HG03571 (cell line): Measurements from ENCODE around the gene ESRRB.

Experiments used
- ATAC-seq: cut with Tn5 transposase; IDR thresholded peaks from one replicate; pipeline ENCODE4 v1.9.1; 2021; ENCODE audit not compliant: unreplicated experiment

ESRRB gene

DNA sequence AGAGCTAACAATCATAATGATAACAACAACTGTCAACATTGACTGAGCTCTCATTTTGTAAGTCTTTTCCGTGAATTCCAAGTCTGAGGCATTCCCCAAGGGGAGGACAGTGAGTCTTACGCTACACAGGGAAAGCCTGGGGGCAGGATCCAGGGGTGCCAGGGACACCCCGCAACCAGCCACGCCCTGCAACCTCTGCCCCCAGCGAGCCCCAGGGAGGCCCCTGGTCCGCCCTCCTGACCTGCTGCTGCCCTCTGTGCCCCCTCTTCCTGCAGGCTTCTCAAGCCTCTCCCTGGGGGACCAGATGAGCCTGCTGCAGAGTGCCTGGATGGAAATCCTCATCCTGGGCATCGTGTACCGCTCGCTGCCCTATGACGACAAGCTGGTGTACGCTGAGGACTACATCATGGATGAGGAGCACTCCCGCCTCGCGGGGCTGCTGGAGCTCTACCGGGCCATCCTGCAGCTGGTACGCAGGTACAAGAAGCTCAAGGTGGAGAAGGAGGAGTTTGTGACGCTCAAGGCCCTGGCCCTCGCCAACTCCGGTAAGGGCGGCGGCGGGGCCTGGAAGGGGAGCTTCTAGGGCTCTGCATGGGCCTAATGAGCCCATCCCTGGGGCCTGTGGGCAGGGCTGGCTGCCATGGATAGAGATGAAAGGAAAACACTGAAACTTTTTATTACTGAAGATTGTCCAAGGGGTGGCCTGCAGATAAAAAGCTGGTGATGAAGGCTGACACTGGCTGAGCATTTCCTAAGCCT, 115.4 kb downstream of the ESRRB start:
- ATAC-seq: no peak

DNA sequence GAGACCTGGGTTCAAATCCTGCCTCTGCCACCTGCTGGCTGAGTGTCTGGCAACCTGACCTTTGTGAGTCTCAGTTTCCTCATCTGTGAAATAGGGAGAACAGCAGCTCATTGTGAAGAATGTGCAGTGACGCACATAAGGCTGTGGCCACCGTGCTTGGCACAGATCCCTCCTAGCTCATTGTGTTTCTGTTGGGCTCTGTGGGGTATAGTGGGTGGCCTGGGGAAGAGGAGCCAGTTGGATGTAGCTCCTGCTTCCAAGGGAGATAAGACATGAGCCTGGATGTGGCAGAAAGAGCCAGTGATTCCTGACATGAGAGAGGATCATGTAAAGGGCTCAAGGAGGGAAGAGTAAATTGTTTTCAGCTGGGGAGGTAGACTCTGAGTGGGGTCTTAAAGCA, 120.0 kb downstream of the ESRRB start:
- ATAC-seq: no peak

DNA sequence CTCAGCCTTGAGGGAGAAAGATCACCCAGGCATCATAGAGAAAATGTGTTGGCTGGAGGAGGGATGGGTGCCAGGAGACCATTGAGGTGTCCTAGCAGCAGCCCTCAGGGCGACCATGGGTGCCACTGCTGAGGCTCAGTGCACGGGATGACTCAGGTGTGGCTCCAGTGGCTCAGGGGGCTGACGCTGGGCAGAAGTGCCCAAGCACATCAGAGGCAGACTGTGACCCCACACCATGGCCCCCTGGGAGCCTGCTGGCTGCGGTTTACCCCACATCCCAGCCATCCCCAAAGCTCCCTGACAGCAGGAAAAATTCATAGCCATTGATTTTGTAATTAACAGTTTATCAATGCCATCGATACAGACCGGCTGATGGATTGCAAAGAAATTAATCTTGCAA, 120.7 kb downstream of the ESRRB start:
- no peak for ATAC-seq

DNA sequence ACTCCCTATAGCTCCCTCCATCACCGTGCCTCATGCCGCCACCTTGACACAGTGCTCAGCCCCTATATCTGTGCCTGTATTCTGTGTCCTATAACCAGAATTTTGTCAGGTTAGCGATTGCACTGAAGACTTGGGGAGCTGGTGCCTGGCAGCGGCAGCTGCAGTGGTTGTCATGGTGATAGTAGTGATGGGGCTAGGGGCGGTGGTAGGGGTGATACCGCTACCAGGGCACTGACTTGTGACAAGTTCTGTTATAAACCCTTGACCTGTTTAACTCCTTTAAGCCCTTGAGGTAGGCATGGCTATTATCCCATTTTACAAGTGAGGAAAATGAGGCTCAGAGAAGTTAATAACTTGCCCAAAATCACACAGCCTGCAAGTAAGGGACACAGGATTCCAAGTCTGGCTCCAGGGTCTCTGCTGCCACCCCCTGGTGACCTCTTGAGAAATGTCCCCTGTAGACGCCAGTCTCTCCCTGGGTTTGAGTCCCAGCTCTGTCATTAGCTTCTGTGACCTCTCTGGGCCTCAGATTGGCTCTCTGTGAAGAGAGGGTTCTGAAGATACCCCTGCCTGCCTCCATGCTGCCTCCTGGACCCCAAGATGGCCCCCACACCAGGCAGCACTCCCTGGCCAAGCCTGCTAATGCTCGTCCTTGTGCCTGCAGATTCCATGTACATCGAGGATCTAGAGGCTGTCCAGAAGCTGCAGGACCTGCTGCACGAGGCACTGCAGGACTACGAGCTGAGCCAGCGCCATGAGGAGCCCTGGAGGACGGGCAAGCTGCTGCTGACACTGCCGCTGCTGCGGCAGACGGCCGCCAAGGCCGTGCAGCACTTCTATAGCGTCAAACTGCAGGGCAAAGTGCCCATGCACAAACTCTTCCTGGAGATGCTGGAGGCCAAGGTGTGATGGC, 121.9 kb downstream of the ESRRB start:
- ATAC-seq: no peak

DNA sequence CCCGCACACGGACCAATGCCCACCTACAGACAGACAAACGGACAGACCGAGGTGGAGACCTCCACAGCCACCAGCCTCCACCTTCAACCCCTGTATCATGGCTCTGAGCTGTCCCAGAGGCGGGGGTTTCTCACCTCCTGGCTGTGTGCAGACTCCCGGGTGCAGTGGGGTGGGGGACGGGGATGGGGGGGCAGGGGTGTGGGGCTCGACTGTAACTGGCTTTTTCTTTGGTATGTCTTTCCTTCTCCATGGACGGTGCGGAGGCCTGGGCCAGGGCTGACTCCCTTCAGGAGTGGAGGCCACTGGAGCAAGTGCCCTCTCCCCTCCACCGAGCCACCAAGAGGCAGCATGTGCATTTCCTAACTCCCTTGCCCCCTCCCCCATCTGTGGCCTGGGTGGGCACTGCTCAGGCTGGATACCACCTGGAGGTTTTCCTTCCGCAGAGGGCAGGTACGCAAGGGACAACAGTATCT, 122.6 kb downstream of the ESRRB start:
- no peak for ATAC-seq

DNA sequence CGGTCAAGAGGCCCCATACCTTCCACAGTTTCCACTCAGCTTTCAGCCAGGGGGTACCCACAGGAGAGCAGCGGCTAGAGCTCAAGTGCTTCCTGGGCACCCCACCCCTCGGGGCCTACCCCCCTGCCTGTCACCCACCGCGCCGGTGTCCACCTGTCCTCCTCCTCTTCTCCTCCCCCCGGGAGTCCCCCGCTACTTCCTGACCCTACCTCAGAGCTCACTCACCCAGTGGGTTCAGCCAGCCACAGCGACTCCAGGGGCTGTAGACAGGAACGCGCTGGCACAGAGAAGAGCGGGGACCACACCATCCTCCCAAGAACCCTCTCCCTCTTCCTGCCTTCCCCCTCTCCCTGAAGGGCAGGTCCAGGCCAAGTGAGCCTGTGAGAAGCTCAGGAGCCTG, 123.0 kb downstream of the ESRRB start:
- no peak for ATAC-seq

DNA sequence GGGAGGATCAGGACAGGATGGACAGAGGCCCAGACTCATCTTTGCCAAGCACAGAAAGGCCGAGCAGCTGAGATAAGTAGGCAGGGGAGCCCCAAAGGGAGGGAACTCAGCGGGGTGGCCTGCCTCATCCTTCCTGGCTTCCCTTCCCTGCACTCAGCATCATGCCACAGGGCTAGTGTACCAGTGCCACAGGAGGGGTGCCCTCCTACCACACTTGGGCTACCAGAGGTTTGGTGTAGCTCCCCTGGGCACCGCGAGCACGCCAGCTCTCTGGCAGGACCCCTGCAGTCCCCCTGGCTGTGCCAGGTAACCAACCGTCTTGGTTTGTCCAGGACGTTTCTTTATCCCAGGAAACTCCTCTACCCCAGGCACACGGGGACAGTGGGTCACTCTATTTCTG, 123.5 kb downstream of the ESRRB start:
- no peak for ATAC-seq

DNA sequence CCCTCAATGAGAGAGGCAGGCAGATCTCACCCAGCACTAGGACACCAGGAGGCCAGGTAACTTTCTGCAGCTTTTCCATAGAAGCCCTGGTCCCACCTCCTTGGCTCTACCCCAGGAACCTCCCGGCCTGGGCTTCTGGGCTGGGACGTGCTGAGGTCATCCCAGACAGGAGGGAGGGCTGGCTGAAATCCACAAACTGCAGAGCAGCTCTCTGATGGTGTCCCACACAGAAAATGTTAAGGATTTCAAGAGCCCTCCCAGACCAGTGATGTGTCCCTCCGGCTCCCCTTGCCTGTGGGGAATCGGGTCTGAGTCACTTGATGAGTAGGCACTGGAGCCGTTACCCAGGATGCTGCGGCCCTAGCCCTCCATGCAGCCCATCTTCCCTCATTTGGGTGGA, 124.1 kb downstream of the ESRRB start:
- no peak for ATAC-seq

DNA sequence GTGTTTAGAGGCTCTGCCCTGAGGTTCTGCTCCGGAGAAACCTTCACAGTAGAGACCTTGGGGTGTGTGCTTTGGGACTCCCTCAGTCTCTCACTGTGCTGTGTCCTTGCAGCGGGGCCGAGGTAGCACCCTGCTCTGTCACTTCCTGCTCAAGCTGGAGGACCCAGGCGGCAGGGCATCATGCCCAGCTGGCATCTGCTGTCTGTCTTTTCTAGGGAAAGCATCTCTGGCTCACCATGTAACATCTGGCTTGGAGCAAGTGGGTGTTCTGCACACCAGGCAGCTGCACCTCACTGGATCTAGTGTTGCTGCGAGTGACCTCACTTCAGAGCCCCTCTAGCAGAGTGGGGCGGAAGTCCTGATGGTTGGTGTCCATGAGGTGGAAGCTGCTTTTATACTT, 124.5 kb downstream of the ESRRB start:
- ATAC-seq: no peak

DNA sequence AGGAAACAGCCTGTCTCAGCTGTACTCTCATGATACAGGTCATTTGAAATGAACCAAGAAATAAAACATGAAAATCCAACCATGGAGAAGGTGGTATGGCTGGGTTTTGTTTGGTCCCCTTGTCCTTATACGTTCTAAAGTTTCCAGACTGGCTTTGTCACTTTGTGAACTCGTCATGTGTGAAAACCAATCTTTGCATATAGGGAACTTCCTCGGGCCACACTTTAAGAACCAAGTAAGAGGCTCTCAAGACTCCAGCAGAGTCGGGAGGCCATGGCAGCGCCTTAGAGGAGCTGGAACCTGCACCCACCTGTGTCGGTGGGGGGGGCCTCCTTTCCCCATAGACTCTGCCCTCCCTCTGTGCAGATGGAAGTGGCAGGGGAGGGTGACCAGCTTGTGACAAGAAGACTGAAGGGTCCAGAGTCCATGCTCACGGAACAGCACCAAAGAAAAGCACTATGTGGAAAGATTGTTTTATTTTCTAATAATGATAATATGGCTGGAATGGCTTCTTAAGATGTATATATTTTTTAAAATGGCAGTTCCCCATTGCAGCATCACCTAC, 125.3 kb downstream of the ESRRB start:
- no peak for ATAC-seq

DNA sequence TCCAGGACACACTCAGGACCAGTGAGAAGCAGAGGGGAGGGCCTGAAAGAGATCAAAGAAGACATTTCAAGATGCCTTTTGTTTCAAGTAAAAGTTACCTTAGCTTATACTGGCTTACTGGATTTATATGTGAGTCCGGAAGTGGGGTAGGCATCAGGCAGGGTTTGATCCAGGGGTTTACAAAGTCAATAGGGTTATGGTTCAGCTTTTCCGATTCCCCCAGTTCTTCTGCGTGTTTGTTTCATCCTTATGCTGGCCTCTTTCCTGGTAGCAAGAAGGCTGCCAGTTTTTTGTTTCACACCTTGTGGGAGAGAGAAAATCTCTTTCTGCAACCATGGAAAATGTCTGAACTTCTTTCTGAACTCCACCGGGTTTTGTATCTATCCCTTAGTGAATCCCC, 126.3 kb downstream of the ESRRB start:
- no peak for ATAC-seq

DNA sequence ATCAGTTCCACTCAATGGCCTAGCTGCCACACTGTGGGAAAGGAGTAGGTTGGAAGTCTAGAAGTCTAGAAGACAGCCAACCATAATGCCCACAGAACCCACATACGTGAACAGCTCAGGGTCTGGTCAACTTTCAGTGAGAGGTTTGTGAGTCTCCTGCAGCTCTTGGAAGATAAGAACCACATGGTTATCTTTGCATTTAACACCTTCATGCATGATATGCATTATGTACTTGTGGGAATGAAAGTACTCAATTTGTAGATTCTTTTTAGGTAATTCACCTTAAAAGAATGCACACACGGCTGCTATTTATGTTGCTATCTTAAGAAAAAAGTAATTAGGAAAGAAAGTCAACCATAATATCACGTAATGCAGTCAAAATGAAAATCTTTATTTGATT, 126.7 kb downstream of the ESRRB start:
- ATAC-seq: no peak

DNA sequence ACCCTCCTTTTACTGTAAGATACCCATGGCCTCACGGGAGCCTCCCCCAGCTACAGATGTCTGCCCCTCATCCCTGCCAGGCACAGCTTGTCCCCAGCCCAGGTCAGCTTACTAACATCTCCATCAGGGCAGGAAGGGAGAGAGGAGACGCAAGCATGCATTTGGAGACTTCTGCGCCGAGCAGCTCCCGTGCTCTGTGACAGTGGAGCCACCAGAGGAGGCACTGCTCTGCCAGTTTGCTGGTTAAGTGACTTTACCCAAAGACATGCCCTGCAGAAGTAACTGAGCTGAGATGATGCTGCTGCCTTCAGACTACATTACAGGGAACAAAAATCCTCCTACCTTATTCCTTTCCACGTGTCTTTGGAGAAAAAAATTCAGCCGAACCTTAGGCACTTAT, 133.4 kb downstream of the ESRRB start:
- no peak for ATAC-seq

DNA sequence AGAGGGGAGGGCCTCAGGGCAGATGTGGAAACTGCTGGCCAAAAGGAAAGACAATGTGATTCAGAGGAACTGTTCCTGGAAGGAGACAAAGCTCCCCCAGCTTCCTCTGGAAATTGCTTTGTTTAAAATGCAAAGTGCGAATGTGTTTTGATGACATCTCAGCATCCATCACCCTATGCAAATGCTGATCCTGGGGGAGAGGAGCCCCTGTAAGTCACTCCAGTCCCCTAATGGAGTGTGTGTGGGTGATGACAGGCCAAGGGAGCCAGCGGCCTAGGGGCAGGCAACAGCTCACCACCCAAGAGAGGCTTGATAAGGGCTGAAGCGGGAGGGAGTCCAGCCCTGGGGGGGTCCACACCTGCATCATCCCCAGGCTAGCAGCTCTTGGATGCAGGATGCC, 134.2 kb downstream of the ESRRB start:
- no peak for ATAC-seq

DNA sequence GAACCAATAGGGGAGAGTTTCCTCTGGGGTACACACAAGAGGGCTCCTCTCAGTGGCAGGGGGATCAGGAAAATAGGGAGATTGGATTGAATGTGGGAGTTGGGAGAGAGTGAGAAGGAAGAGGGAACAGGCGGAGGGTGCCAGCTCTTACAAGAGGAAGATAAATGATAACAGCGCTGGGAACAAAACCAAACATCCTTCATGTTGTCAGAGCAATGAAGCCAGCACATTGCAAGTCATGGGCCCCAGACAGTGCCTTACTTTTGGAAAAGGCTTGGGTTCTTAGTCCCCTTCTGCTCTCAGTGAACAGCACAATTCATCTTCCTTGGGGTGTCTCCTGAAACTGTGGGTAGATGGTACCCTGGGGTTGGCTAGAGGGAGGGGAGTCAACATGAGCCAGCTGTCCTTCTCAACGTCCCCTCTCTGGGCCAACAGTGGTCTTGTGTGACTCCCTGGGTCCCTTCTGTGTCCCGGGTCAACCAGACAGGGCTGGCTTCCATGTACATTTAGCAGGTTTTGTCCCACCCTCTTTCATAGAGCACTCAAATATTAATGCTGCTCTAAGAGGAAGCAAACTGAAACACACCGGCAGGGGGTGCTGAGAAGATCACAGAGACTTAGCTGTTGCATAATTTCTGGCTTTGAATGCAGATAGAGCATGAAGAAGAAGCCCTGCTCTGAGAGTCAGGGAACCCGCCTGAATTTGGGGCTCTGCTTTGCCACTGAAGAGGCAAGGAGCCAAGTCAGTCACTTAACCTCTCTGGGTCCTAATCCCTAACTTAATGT, 138.5 kb downstream of the ESRRB start:
- no peak for ATAC-seq

DNA sequence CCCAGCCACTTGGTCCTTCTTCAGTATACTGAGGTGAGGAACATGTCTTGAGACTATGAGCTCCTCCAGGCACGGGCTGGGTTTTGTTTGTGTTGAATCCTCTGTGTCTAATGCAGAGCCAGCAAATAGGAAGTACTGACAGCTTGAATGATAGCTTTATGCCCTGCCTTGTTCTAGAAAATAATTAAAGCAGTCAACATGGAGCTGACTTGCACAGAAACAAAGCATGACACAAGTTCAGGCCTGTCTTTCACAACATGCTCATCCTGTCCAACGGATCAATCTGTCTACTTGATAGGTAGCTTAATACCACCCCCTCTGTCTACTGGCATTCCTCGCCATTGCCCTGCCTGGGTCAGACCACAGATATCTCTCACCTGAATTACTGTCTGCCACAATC, 140.9 kb downstream of the ESRRB start:
- no peak for ATAC-seq

DNA sequence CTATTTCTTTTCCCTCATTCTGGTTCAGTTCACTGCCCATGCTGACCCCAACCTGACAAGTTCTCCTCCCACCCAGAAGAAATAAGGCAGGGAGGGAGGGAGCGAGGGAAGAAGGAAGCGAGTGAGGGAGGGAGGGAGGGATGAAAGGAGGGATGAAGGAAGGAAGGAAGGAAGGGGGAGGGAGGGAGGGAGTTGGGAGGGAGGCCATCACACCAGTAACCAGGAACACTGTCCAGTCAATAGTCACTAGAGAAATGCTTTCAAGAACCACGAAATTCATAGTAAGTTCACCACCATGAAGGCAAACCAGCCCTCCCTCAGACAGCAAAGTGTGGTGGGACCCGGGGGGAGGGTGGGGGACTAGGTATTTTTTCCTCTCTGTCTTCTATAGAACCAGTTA, 142.4 kb downstream of the ESRRB start:
- no peak for ATAC-seq

DNA sequence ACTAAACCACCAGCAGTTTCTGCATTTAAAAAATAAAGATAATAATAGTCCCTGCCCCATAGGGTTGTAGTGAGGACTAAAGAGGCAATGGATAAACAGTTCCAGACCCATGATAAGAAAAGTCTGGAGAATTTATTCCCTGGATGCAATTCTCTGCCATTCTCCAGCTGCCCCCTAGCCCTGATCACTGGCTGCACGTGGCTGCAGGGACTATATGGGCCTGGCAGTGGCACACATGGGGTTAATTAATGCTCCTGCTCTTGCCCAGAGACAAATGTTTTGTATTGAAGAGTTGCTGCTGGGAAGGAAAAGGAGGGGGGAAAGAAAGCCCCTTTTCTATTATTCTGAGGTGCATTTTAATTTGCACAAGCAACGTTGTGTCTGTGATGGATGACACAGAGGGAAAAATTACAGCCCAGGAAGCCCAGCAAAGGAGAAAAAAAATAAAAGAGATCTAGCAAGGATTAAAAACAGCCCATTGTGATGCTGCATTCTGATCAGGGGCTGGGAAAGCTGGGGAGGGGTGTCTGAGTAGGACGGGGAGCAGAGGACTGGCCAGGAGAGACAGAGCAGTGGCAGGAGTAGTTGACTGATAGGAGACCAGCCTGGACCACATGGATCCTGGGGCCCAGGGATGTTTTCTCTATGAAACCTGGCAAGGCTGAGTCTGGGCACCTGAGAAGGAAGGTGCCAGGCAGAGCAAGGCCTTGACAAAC, 149.3 kb downstream of the ESRRB start:
- ATAC-seq: no peak

DNA sequence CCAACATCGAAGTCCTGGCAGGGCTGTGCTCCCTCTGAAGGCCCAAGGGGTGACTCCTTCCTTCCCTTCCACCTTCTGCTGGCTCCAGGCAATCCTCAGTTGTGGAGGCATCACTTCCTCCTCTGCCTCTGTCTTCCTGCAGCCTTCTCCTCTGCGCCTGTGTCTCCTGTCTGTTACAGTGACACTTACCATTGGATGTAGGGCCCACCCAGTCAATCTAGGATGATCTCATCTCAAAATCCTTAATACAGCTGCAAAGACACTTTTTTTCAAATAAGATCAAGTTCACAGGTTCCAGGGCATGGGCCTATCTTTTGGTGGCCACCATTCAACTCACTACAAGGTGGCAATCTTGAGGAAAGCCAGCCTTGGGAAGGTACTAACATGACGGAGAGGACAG, 155.1 kb downstream of the ESRRB start:
- no peak for ATAC-seq

DNA sequence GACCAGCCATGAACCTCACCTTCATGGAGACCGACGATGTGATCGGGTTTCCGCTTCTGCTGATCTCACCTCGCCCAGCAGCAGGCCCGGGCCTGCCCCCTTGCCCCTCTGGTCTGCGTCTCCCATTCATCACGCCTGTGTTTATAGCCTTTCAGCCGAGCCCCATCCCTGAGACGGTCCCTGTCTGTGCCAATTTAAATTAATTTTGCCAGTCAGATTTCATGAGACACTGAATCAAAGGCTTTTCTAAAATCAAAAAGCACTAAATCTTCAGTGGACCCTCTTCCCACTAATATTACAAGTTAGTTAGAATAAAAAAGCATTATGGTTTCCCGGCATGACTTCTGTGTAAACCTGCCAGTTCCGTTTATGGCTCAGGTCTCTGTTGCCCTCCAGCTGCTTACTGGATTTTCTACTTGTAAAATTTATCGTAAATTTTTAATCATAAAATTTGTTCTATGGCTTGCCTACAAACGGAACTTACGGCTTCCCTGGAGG, 155.9 kb downstream of the ESRRB start:
- ATAC-seq: no peak
